H1 (cell line): ENCODE measurements around the gene PDZD11. TPM values are rescaled to one million over a fixed set of nuclear protein-coding genes. Genes with fewer than 3 reads are reported as not detected.

Experiments used
- CTCF ChIA-PET: fragments of 300-600 bp; sonication (Branson Sonifier 250); formaldehyde crosslinking; loops from one replicate; lab custom pipeline; 2021; ENCODE audit not compliant: partially characterized antibody; lab: Charles Lee
- POLR2A ChIA-PET: fragments of 300-600 bp; sonication (Branson Sonifier 250); formaldehyde crosslinking; loops from one replicate; lab custom pipeline; 2021; ENCODE audit warnings: inconsistent platforms; ENCODE audit not compliant: partially characterized antibody; lab: Charles Lee
- DNase-seq, 2 experiments: peaks; one replicate each; pipeline versions ENCODE4 v3.0.0 to v3.0.0-alpha.2; 2010 to 2022; ENCODE audit warnings: low spot score in 2 of 2, low read depth in 1 of 2, mixed read lengths in 1 of 2
- FAIRE-seq: peaks from 2 replicates; lab custom pipeline; 2011; peaks lifted over from hg19 to GRCh38; lab: Jason Lieb, UNC
- H2AFZ ChIP-seq: 2 replicates; pipeline ENCODE4 v1.8.1; 2012; ENCODE audit warnings: low read length, inconsistent platforms
- H2AK5ac ChIP-seq: 2 replicates; pipeline ENCODE4 v1.6.1; 2013; ENCODE audit warnings: low read depth, low read length
- H2BK120ac ChIP-seq: replicated peaks from 2 replicates; pipeline ENCODE3; 2013; ENCODE audit warnings: low read depth, low read length, inconsistent platforms
- H2BK12ac ChIP-seq: 2 replicates; pipeline ENCODE4 v1.6.1; 2013; ENCODE audit warnings: low read depth, low read length
- H2BK15ac ChIP-seq: 2 replicates; pipeline ENCODE4 v1.6.1; 2013; ENCODE audit warnings: low read length
- H2BK20ac ChIP-seq: 2 replicates; pipeline ENCODE4 v1.6.1; 2013; ENCODE audit warnings: low read length
- H2BK5ac ChIP-seq: 2 replicates; pipeline ENCODE4 v1.6.1; 2013; ENCODE audit warnings: low read depth, low read length
- H3K14ac ChIP-seq: 2 replicates; pipeline ENCODE4 v1.6.1; 2013; ENCODE audit warnings: inconsistent platforms; ENCODE audit not compliant: insufficient read length
- H3K18ac ChIP-seq: 2 replicates; pipeline ENCODE4 v1.6.1; 2013; ENCODE audit warnings: low read length; ENCODE audit errors: extremely low read depth
- H3K23ac ChIP-seq: 2 replicates; pipeline ENCODE4 v1.6.1; 2013; ENCODE audit warnings: inconsistent platforms; ENCODE audit not compliant: insufficient read length
- H3K23me2 ChIP-seq: 2 replicates; pipeline ENCODE4 v1.6.1; 2013; ENCODE audit warnings: low read depth, low read length
- H3K27ac ChIP-seq: 2 replicates; pipeline ENCODE4 v1.6.1; 2011; ENCODE audit warnings: low read depth, low read length, inconsistent platforms
- H3K27me3 ChIP-seq, 4 experiments: replicated peaks in 1 of 4; 1 replicate in 1 of 4; 2 replicates in 3 of 4; pipeline versions ENCODE4 v1.6.1 to v1.8.1; 2011 to 2013; ENCODE audit warnings: low read length in 3 of 4, mild to moderate bottlenecking in 3 of 4, inconsistent platforms in 2 of 4, mixed read lengths in 2 of 4, moderate library complexity in 1 of 4; ENCODE audit not compliant: control insufficient read depth in 3 of 4, insufficient read depth in 3 of 4; ENCODE audit errors: extremely low read depth in 1 of 4
- H3K36me3 ChIP-seq, 4 experiments: 2 replicates each; pipeline versions ENCODE4 v1.6.1 to v1.8.1; 2011 to 2013; ENCODE audit warnings: mild to moderate bottlenecking in 4 of 4, low read length in 3 of 4, moderate library complexity in 2 of 4, control low read depth in 1 of 4, inconsistent platforms in 1 of 4; ENCODE audit not compliant: insufficient read depth in 4 of 4, control insufficient read depth in 2 of 4
- H3K4ac ChIP-seq: replicated peaks from 2 replicates; pipeline ENCODE3; 2013; ENCODE audit warnings: low read length, low read depth, mixed read lengths, inconsistent platforms; ENCODE audit not compliant: insufficient read length
- H3K4me1 ChIP-seq, 4 experiments: replicated peaks in 1 of 4; 1 replicate in 1 of 4; 2 replicates in 3 of 4; pipeline versions ENCODE4 v1.6.1 to v1.8.1; 2011 to 2013; ENCODE audit warnings: low read length in 3 of 4, inconsistent platforms in 2 of 4, mixed read lengths in 1 of 4; ENCODE audit not compliant: insufficient read depth in 4 of 4, control insufficient read depth in 3 of 4
- H3K4me2 ChIP-seq, 2 experiments: 2 replicates each; pipeline versions ENCODE4 v1.6.1 to v1.8.1; 2011 to 2013; ENCODE audit warnings: low read depth in 2 of 2, low read length in 2 of 2, control low read depth in 1 of 2, inconsistent platforms in 1 of 2, mild to moderate bottlenecking in 1 of 2; ENCODE audit not compliant: insufficient read depth in 1 of 2
- H3K4me3 ChIP-seq, 4 experiments: fragments of 200-600, 300-600 bp in 1 of 4; sonication (generic), shearing (Covaris generic), sonication (Bioruptor Twin) in 1 of 4; 2 replicates each; pipeline versions ENCODE4 v1.5.1 to v1.8.1; 2011 to 2016; ENCODE audit warnings: low read length in 4 of 4, low read depth in 3 of 4, control low read depth in 2 of 4, inconsistent platforms in 2 of 4, mild to moderate bottlenecking in 2 of 4, mixed read lengths in 1 of 4, moderate library complexity in 1 of 4; ENCODE audit not compliant: insufficient read depth in 2 of 4; ENCODE audit errors: extremely low read depth in 1 of 4
- H3K56ac ChIP-seq: replicated peaks from 2 replicates; pipeline ENCODE3; 2013; ENCODE audit warnings: low read depth, mild to moderate bottlenecking, mixed read lengths, low read length, inconsistent platforms; ENCODE audit not compliant: insufficient read length
- H3K79me1 ChIP-seq: 2 replicates; pipeline ENCODE4 v1.6.1; 2013; ENCODE audit warnings: low read depth, low read length, control low read depth
- H3K79me2 ChIP-seq, 2 experiments: 2 replicates each; pipeline versions ENCODE4 v1.6.1 to v1.8.1; 2012 to 2013; ENCODE audit warnings: low read length in 2 of 2, mild to moderate bottlenecking in 2 of 2, inconsistent platforms in 1 of 2; ENCODE audit not compliant: insufficient read depth in 2 of 2, control insufficient read depth in 1 of 2
- H3K9ac ChIP-seq, 4 experiments: replicated peaks in 1 of 4; 1 replicate in 1 of 4; 2 replicates in 3 of 4; pipeline versions ENCODE4 v1.6.1 to v1.8.1; 2011 to 2013; ENCODE audit warnings: low read depth in 3 of 4, low read length in 3 of 4, control low read depth in 2 of 4, mild to moderate bottlenecking in 2 of 4, moderate library complexity in 2 of 4, inconsistent platforms in 1 of 4; ENCODE audit errors: extremely low read depth in 1 of 4
- H3K9me3 ChIP-seq, 2 experiments: 2 replicates each; pipeline versions ENCODE4 v1.6.1 to v1.8.1; 2012 to 2013; ENCODE audit warnings: mild to moderate bottlenecking in 2 of 2, moderate library complexity in 2 of 2, control low read depth in 1 of 2, inconsistent platforms in 1 of 2, low read depth in 1 of 2, low read length in 1 of 2, mixed read lengths in 1 of 2; ENCODE audit not compliant: insufficient read depth in 2 of 2
- H4K20me1 ChIP-seq, 2 experiments: replicated peaks in 1 of 2; 2 replicates each; pipeline versions ENCODE3 to v1.8.1; 2011 to 2013; ENCODE audit warnings: inconsistent platforms in 2 of 2, low read length in 2 of 2, mild to moderate bottlenecking in 1 of 2; ENCODE audit not compliant: insufficient read depth in 2 of 2, control insufficient read depth in 1 of 2
- H4K5ac ChIP-seq: 2 replicates; pipeline ENCODE4 v1.6.1; 2013; ENCODE audit warnings: low read length, low read depth, mixed read lengths, inconsistent platforms; ENCODE audit not compliant: insufficient read length
- H4K8ac ChIP-seq: 2 replicates; pipeline ENCODE4 v1.8.0; 2013; ENCODE audit warnings: mild to moderate bottlenecking, moderate library complexity, low read length, inconsistent platforms; ENCODE audit not compliant: insufficient read depth; ENCODE audit errors: extremely low read depth
- H4K91ac ChIP-seq: replicated peaks from 2 replicates; pipeline ENCODE3; 2013; ENCODE audit warnings: low read length, mixed read lengths, inconsistent platforms; ENCODE audit not compliant: insufficient read length
- CEBPB ChIP-seq: IDR thresholded peaks from 2 replicates; pipeline ENCODE4 v1.6.1; 2012; ENCODE audit warnings: low read depth, low read length
- CHD1 ChIP-seq: IDR thresholded peaks from 2 replicates; pipeline ENCODE4 v1.6.1; 2012; ENCODE audit warnings: low read depth, low read length, improper control_type of control experiment
- CTBP2 ChIP-seq: IDR thresholded peaks from 2 replicates; pipeline ENCODE4 v1.7.0; 2011; ENCODE audit warnings: borderline replicate concordance, mild to moderate bottlenecking, moderate library complexity, mixed read lengths, low read length; ENCODE audit not compliant: insufficient read depth, insufficient read length
- HDAC6 ChIP-seq: IDR thresholded peaks from one replicate; pipeline ENCODE4 v1.7.1; 2012; ENCODE audit warnings: low read depth, mild to moderate bottlenecking, inconsistent platforms, low read length, moderate library complexity
- MAFK ChIP-seq: IDR thresholded peaks from 2 replicates; pipeline ENCODE4 v1.6.1; 2012; ENCODE audit warnings: low read depth, mild to moderate bottlenecking, improper control_type of control experiment, low read length
- POLR2A ChIP-seq, 2 experiments: IDR thresholded peaks; 1 replicate in 1 of 2; 2 replicates in 1 of 2; pipeline ENCODE4 v1.6.1; 2011; ENCODE audit warnings: low read depth in 2 of 2, low read length in 2 of 2, mild to moderate bottlenecking in 2 of 2; ENCODE audit errors: control extremely low read depth in 1 of 2
- SAP30 ChIP-seq: fragments of 300-600 bp; sonication (generic); IDR thresholded peaks from 2 replicates; pipeline ENCODE4 v1.7.1; 2012; ENCODE audit warnings: low read length, moderate library complexity, mild to moderate bottlenecking, inconsistent platforms; ENCODE audit not compliant: insufficient read depth, insufficient replicate concordance
- SIX5 ChIP-seq: IDR thresholded peaks from 2 replicates; pipeline ENCODE4 v1.6.1; 2011; ENCODE audit warnings: mild to moderate bottlenecking, low read depth, low read length
- SP1 ChIP-seq: IDR thresholded peaks from 2 replicates; pipeline ENCODE4 v1.6.1; 2011; ENCODE audit warnings: low read depth, low read length
- SP2 ChIP-seq: IDR thresholded peaks from 2 replicates; pipeline ENCODE4 v1.6.1; 2012; ENCODE audit warnings: mild to moderate bottlenecking, low read length, inconsistent platforms
- SP4 ChIP-seq: IDR thresholded peaks from 2 replicates; pipeline ENCODE4 v1.6.1; 2012; ENCODE audit warnings: low read length, inconsistent platforms
- TBP ChIP-seq: IDR thresholded peaks from 2 replicates; pipeline ENCODE4 v1.6.1; 2011; ENCODE audit warnings: low read depth, low read length, improper control_type of control experiment
- WGBS, 2 experiments: shearing (Covaris generic) in 1 of 2; methylation state at CpG; one replicate each; pipeline versions ENCODE4 v1.1.6 to v1.1.7; 2013 to 2015; ENCODE audit warnings: low lambda C conversion rate in 2 of 2, mixed read lengths in 2 of 2, inconsistent platforms in 1 of 2, low coverage in 1 of 2, missing lambda C conversion rate in 1 of 2; ENCODE audit not compliant: insufficient replicate concordance in 2 of 2, insufficient coverage in 1 of 2, insufficient read length in 1 of 2; ENCODE audit errors: extremely low coverage in 1 of 2, missing lambda C conversion rate in 1 of 2; 5-methylcytosine and 5-hydroxymethylcytosine counted together
- polyA plus RNA-seq, 7 experiments: library from polyadenylated mRNA; depleted of rRNA in 3 of 7; stranded (reverse) in 5 of 7; unstranded in 2 of 7; fragments of >200 nt in 5 of 7; fragments of 200-250 nt in 2 of 7; gene quantifications; 1 replicate in 5 of 7; 2 replicates in 1 of 7; 4 replicates in 1 of 7; pipeline versions ENCODE4 v1.2.1 to v1.2.3, GENCODE V29; 2011 to 2013; ENCODE audit warnings: missing spikeins in 2 of 7, mixed read lengths in 2 of 7
- total RNA-seq: library from RNA; stranded (reverse); fragmentation: NEBNext Ultra II Directional; extraction: Animal tissue kit (Norgen Biotek cat#: 25700); gene quantifications from 2 replicates; pipeline ENCODE4 v1.2.1, GENCODE V29; 2021
- TF ChIP-seq, protein P1 (sequence below): IDR thresholded peaks from 2 replicates; pipeline ENCODE4 v1.6.1; 2012; ENCODE audit warnings: inconsistent platforms

Gene PDZD11
- total and polyA plus RNA-seq, 2 of the 8 experiments (the other 6 are each of a cell fraction or from before 2014, with no cell fraction given), result 31.5 to 55.9 TPM

DNA sequence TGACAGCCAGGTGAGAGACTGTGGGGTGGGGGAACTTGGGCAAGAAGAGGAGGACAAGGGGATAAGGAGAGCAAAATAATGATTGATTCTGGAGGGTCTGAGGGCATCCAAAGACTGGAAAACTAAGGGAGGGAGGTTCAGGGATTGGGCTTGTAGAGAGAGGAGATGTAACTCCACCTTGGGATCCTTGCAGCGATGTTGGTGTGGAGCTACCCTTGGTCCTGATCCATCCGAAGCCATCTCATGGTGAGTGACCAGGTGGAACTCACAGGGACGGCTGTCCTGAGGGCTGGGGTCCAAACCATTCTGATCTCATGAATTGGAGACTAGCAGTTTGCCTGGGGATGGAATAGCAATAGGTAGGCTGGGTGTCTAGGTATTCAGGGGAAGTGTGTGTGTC, 9.2 kb downstream of the PDZD11 start:
- Histone ChIP-seq H3K9me3 (no peaks in the 10 kb centered on the region), H2BK20ac (no peak overlapping the region), H3K9ac (no peak overlapping the region), H3K79me2 (no peaks in the 10 kb centered on the region), H2BK15ac (no peak overlapping the region), H4K91ac (no peak overlapping the region), H2AK5ac (no peak overlapping the region), H3K23ac (no peak overlapping the region), H3K23me2 (no peaks in the 10 kb centered on the region), H4K5ac (no peak overlapping the region), H2BK5ac (no peak overlapping the region), H4K8ac (no peak overlapping the region), H3K4me2 (no peak overlapping the region), H3K27ac (no peak overlapping the region), H3K4ac (no peak overlapping the region), H3K14ac (no peak overlapping the region), H2AFZ (no peak overlapping the region), H3K4me3 (no peak overlapping the region), H3K4me1 (no peaks in the 10 kb centered on the region), H2BK12ac (no peak overlapping the region), H3K18ac (no peak overlapping the region), H2BK120ac (no peak overlapping the region), H3K56ac (no peak overlapping the region), H3K79me1 (no peaks in the 10 kb centered on the region), H3K27me3 (no peaks in the 10 kb centered on the region), H3K36me3 (no peaks in the 10 kb centered on the region), H4K20me1 (no peaks in the 10 kb centered on the region)
- WGBS, 2 experiments, result 93% methylated on average over 3 of the region's 3 CpGs; no CpG with 5 or more reads in 1 of the 2 experiments
- no peak for TF ChIP-seq HDAC6
- TF ChIP-seq MAFK, result no peak
- no peak for TF ChIP-seq SAP30
- TF ChIP-seq SIX5, result no peak
- TF ChIP-seq CTBP2, result no peak
- no peak for TF ChIP-seq POLR2A (IDR thresholded peaks at IDR 0.05; ENCODE audit: control extremely low read depth in 1 of 2, low read depth in 2 of 2, low read length in 2 of 2)
- no peak for TF ChIP-seq TBP
- no peak for TF ChIP-seq SP2
- no peak for TF ChIP-seq SP1
- TF ChIP-seq, protein P1, sequence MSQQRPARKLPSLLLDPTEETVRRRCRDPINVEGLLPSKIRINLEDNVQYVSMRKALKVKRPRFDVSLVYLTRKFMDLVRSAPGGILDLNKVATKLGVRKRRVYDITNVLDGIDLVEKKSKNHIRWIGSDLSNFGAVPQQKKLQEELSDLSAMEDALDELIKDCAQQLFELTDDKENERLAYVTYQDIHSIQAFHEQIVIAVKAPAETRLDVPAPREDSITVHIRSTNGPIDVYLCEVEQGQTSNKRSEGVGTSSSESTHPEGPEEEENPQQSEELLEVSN, result no peak
- no peak for TF ChIP-seq CHD1
- no peak for TF ChIP-seq SP4
- TF ChIP-seq CEBPB, result no peak
- CTCF ChIA-PET, result interaction anchor here (0.8 kb wide), 1 partner anchor 152 kb away, joined by 3 read pairs; no protein-coding TSS in a partner anchor
- FAIRE-seq, result no peak
- POLR2A ChIA-PET, result no interaction called here
- DNase-seq, result no peak
